Activated B cell treated with CpG ODN at 0.5 μM for 24 hours (primary cell): ENCODE measurements around the gene TCF7L1. TPM values are rescaled to one million over a fixed set of nuclear protein-coding genes. Genes with fewer than 3 reads are reported as not detected.
"Not testable (repeated sequence)": the region's sequence is repeated elsewhere in the genome, so short reads cannot be mapped to it uniquely, and the experiment has no call there.

Experiments
- ATAC-seq: fragments of 200-7000 bp; cut with Tn5 transposase; one replicate; pipeline ENCODE4 v1.10.0; 2021; ENCODE audit warnings: low read depth, mild to moderate bottlenecking, moderate library complexity
- CTCF ChIA-PET: fragments of 350-600 bp; sonication (Branson Sonifier 250); formaldehyde crosslinking; loops from one replicate; lab custom pipeline; 2021; ENCODE audit warnings: antibody characterized with exemption; lab: Charles Lee
- POLR2A ChIA-PET: fragments of 350-600 bp; sonication (Branson Sonifier 250); formaldehyde crosslinking; loops from one replicate; lab custom pipeline; 2021; ENCODE audit warnings: antibody characterized with exemption; lab: Charles Lee
- DNase-seq: peaks from one replicate; pipeline ENCODE4 v3.0.0; 2022
- H3K27ac Mint-ChIP-seq: one replicate; pipeline ENCODE4 v1.8.0; 2020; ENCODE audit warnings: mixed read lengths
- H3K27me3 Mint-ChIP-seq: one replicate; pipeline ENCODE4 v1.8.0; 2021; ENCODE audit warnings: mixed read lengths
- H3K36me3 Mint-ChIP-seq: one replicate; pipeline ENCODE4 v1.8.0; 2021; ENCODE audit warnings: low read depth, mixed read lengths
- H3K4me1 Mint-ChIP-seq: one replicate; pipeline ENCODE4 v1.8.0; 2021; ENCODE audit warnings: mixed read lengths
- H3K4me3 Mint-ChIP-seq: one replicate; pipeline ENCODE4 v1.8.0; 2020; ENCODE audit warnings: mild to moderate bottlenecking, mixed read lengths
- H3K9me3 Mint-ChIP-seq: one replicate; pipeline ENCODE4 v1.8.0; 2020; ENCODE audit warnings: mixed read lengths
- CTCF ChIP-seq: fragments of 200-600 bp; IDR thresholded peaks from one replicate; pipeline ENCODE4 v1.8.0; 2022; ENCODE audit warnings: antibody characterized with exemption, mild to moderate bottlenecking
- intact Hi-C: fragments of 100-400 bp; cut with micrococcal nuclease; formaldehyde crosslinking; loops from one replicate; pipeline ENCODE4 v1.15.1; 2024
- total RNA-seq: library from RNA; stranded (reverse); gene quantifications from 2 replicates; pipeline ENCODE4 v1.2.3, GENCODE V29; 2022

Gene TCF7L1
- total RNA-seq, 1 donor from 2014 or later, result 0.07 TPM

- no peak overlapping the region for H3K27ac Mint-ChIP-seq
- H3K36me3 Mint-ChIP-seq, result no peaks in the 10 kb centered on the region
- ChIA-PET POLR2A (no interaction called here), CTCF (no interaction called here)
- no peak for ATAC-seq
- DNase-seq, result no peak
- peaks cover 12% of the 10 kb centered on the region for H3K27me3 Mint-ChIP-seq
- H3K4me3 Mint-ChIP-seq, result no peak overlapping the region
- no peak for TF ChIP-seq CTCF
- H3K4me1 Mint-ChIP-seq, result no peaks in the 10 kb centered on the region
- intact Hi-C loops, result no loop called here
- no peaks in the 10 kb centered on the region for H3K9me3 Mint-ChIP-seq
These were observed 19.7 kb downstream of the TCF7L1 start for GRCh38 chr2:85152895-85153294.

GRCh38 chr2:85154048-85154753, 21.0 kb downstream of the TCF7L1 start:
- POLR2A ChIA-PET, result no interaction called here
- no peak for ATAC-seq
- H3K9me3 Mint-ChIP-seq, result no peaks in the 10 kb centered on the region
- H3K27me3 Mint-ChIP-seq, result peaks cover 8% of the 10 kb centered on the region
- no peak overlapping the region for H3K4me3 Mint-ChIP-seq
- no peak for TF ChIP-seq CTCF
- CTCF ChIA-PET, result no interaction called here
- H3K27ac Mint-ChIP-seq, result no peak overlapping the region
- intact Hi-C loops, result no loop called here
- H3K36me3 Mint-ChIP-seq, result no peaks in the 10 kb centered on the region
- no peak for DNase-seq
- H3K4me1 Mint-ChIP-seq, result no peaks in the 10 kb centered on the region

- ATAC-seq, POLR2A ChIA-PET, H3K4me1 Mint-ChIP-seq, H3K27me3 Mint-ChIP-seq, H3K27ac Mint-ChIP-seq, H3K36me3 Mint-ChIP-seq, CTCF ChIA-PET, intact Hi-C loops, H3K9me3 Mint-ChIP-seq, DNase-seq, H3K4me3 Mint-ChIP-seq: not testable (repeated sequence)
These were observed 21.9 kb downstream of the TCF7L1 start for GRCh38 chr2:85155082-85155481.

GRCh38 chr2:85156153-85156552, 23.0 kb downstream of the TCF7L1 start:
- ChIA-PET CTCF (no interaction called here), POLR2A (no interaction called here)
- H3K27ac Mint-ChIP-seq, result no peak overlapping the region
- H3K9me3 Mint-ChIP-seq, result no peaks in the 10 kb centered on the region
- DNase-seq, result no peak
- ATAC-seq, result no peak
- H3K4me1 Mint-ChIP-seq, result no peaks in the 10 kb centered on the region
- no peak for TF ChIP-seq CTCF
- intact Hi-C loops, result no loop called here
- H3K4me3 Mint-ChIP-seq, result no peak overlapping the region
- H3K27me3 Mint-ChIP-seq, result peaks cover 8% of the 10 kb centered on the region
- no peaks in the 10 kb centered on the region for H3K36me3 Mint-ChIP-seq

- intact Hi-C loops, result no loop called here
- Mint-ChIP-seq H3K9me3 (no peaks in the 10 kb centered on the region), H3K27me3 (peaks cover 9% of the 10 kb centered on the region), H3K27ac (no peak overlapping the region), H3K4me1 (no peaks in the 10 kb centered on the region), H3K4me3 (no peak overlapping the region), H3K36me3 (no peaks in the 10 kb centered on the region)
- CTCF ChIA-PET, result no interaction called here
- no peak for TF ChIP-seq CTCF
- DNase-seq, result no peak
- ATAC-seq, result no peak
- POLR2A ChIA-PET, result no interaction called here
These were observed 23.4 kb downstream of the TCF7L1 start for GRCh38 chr2:85156619-85157018.

GRCh38 chr2:85157345-85157744, 24.2 kb downstream of the TCF7L1 start:
- no peak overlapping the region for H3K4me3 Mint-ChIP-seq
- ATAC-seq, result no peak
- no peaks in the 10 kb centered on the region for H3K36me3 Mint-ChIP-seq
- H3K27me3 Mint-ChIP-seq, result peaks cover 11% of the 10 kb centered on the region
- no peak for DNase-seq
- H3K27ac Mint-ChIP-seq, result no peak overlapping the region
- intact Hi-C loops, result no loop called here
- H3K4me1 Mint-ChIP-seq, result no peaks in the 10 kb centered on the region
- no peaks in the 10 kb centered on the region for H3K9me3 Mint-ChIP-seq
- POLR2A ChIA-PET, result no interaction called here
- no peak for TF ChIP-seq CTCF
- CTCF ChIA-PET, result no interaction called here
